ENCODE measurements around the gene LRRC66.

Gene LRRC66

DNA sequence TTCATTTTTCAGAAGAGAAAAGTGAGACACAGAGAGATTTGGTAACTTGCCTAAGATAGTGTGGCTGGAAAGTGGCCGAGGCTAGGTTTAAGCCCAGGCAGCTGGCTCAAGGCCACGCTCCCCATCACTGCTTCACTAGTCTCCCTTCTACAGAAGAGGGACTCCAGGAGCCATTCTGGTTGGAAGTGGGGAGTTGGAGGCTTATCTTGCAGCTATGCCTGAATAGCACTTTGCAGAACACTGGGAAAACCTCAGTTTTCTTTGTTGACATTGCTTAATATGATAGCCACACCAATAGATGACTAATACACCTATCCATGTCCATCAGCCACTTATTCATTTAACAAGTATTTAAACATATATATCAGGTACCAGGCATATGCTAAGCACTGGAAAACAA, 18.5 kb downstream of the LRRC66 start:
- TF ChIP-seq, protein P1, sequence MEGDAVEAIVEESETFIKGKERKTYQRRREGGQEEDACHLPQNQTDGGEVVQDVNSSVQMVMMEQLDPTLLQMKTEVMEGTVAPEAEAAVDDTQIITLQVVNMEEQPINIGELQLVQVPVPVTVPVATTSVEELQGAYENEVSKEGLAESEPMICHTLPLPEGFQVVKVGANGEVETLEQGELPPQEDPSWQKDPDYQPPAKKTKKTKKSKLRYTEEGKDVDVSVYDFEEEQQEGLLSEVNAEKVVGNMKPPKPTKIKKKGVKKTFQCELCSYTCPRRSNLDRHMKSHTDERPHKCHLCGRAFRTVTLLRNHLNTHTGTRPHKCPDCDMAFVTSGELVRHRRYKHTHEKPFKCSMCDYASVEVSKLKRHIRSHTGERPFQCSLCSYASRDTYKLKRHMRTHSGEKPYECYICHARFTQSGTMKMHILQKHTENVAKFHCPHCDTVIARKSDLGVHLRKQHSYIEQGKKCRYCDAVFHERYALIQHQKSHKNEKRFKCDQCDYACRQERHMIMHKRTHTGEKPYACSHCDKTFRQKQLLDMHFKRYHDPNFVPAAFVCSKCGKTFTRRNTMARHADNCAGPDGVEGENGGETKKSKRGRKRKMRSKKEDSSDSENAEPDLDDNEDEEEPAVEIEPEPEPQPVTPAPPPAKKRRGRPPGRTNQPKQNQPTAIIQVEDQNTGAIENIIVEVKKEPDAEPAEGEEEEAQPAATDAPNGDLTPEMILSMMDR (IDR thresholded peaks at IDR 0.05): no peak
- no peaks in the 10 kb centered on the region for H3K36me3 ChIP-seq
- H3K4me1 ChIP-seq (ENCODE audit: control insufficient read depth in 1 of 2, insufficient read depth in 1 of 2, low read depth in 1 of 2, low read length in 1 of 2): no peaks in the 10 kb centered on the region
- H3K27me3 ChIP-seq: no peaks in the 10 kb centered on the region
- no peaks in the 10 kb centered on the region for H3K9me3 ChIP-seq
- no peak overlapping the region for H3K27ac ChIP-seq
- H3K4me3 ChIP-seq (ENCODE audit: low read depth in 1 of 2, low read length in 1 of 2): no peak overlapping the region

GRCh38 chr4:51999250-51999649, 20.9 kb downstream of the LRRC66 start:
- no peak overlapping the region for H3K27ac ChIP-seq
- TF ChIP-seq, protein P1 (IDR thresholded peaks at IDR 0.05): no peak
- no peak overlapping the region for H3K4me3 ChIP-seq (ENCODE audit: low read depth in 1 of 2, low read length in 1 of 2)
- H3K36me3 ChIP-seq: no peaks in the 10 kb centered on the region
- no peaks in the 10 kb centered on the region for H3K4me1 ChIP-seq (ENCODE audit: control insufficient read depth in 1 of 2, insufficient read depth in 1 of 2, low read depth in 1 of 2, low read length in 1 of 2)
- no peaks in the 10 kb centered on the region for H3K27me3 ChIP-seq
- no peaks in the 10 kb centered on the region for H3K9me3 ChIP-seq

GRCh38 chr4:51998837-51999236, 21.3 kb downstream of the LRRC66 start:
- Histone ChIP-seq H3K4me3 (ENCODE audit: low read depth in 1 of 2, low read length in 1 of 2) (no peak overlapping the region), H3K27ac (no peak overlapping the region), H3K36me3 (no peaks in the 10 kb centered on the region), H3K4me1 (ENCODE audit: control insufficient read depth in 1 of 2, insufficient read depth in 1 of 2, low read depth in 1 of 2, low read length in 1 of 2) (no peaks in the 10 kb centered on the region), H3K9me3 (no peaks in the 10 kb centered on the region), H3K27me3 (no peaks in the 10 kb centered on the region)
- TF ChIP-seq, protein P1 (IDR thresholded peaks at IDR 0.05): no peak

DNA sequence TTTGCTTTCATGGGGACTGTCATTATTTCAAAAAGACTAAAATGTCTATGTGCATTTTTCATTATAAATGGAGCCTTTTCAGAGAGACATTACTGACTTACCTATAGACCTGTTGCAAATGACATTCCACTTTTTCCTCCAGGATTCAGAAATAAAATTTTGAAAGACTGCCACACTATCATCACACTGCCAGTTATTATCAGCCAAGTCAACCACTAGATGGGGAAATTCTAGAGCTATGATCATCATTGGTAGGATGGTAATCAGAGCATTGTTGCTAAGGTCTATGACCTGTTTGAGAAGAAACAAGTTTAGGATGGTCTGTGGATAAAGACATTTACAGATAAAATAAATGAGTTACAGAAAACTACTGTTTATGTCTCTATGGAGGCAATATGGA, 22.5 kb downstream of the LRRC66 start:
- no peak overlapping the region for H3K4me3 ChIP-seq (ENCODE audit: low read depth in 1 of 2, low read length in 1 of 2)
- H3K4me1 ChIP-seq (ENCODE audit: control insufficient read depth in 1 of 2, insufficient read depth in 1 of 2, low read depth in 1 of 2, low read length in 1 of 2): no peaks in the 10 kb centered on the region
- no peaks in the 10 kb centered on the region for H3K9me3 ChIP-seq
- H3K27ac ChIP-seq: no peak overlapping the region
- no peaks in the 10 kb centered on the region for H3K36me3 ChIP-seq
- H3K27me3 ChIP-seq: no peaks in the 10 kb centered on the region
- TF ChIP-seq, protein P1 (IDR thresholded peaks at IDR 0.05): no peak

GRCh38 chr4:51995647-51996220, 24.4 kb downstream of the LRRC66 start:
- no peaks in the 10 kb centered on the region for H3K36me3 ChIP-seq
- TF ChIP-seq, protein P1 (IDR thresholded peaks at IDR 0.05): no peak
- H3K4me1 ChIP-seq (ENCODE audit: control insufficient read depth in 1 of 2, insufficient read depth in 1 of 2, low read depth in 1 of 2, low read length in 1 of 2): no peaks in the 10 kb centered on the region
- H3K4me3 ChIP-seq (ENCODE audit: low read depth in 1 of 2, low read length in 1 of 2): no peak overlapping the region
- no peaks in the 10 kb centered on the region for H3K27me3 ChIP-seq
- H3K9me3 ChIP-seq: no peaks in the 10 kb centered on the region
- no peak overlapping the region for H3K27ac ChIP-seq

- Histone ChIP-seq H3K27me3 (no peaks in the 10 kb centered on the region), H3K4me1 (ENCODE audit: control insufficient read depth in 1 of 2, insufficient read depth in 1 of 2, low read depth in 1 of 2, low read length in 1 of 2) (no peaks in the 10 kb centered on the region), H3K9me3 (no peaks in the 10 kb centered on the region), H3K4me3 (ENCODE audit: low read depth in 1 of 2, low read length in 1 of 2) (no peak overlapping the region), H3K27ac (no peak overlapping the region), H3K36me3 (no peaks in the 10 kb centered on the region)
- TF ChIP-seq, protein P1 (IDR thresholded peaks at IDR 0.05): no peak
These were observed 54.3 kb downstream of the LRRC66 start for GRCh38 chr4:51965862-51966261.
